ENCODE results near the gene PCK2. TPM values are rescaled to one million over a fixed set of nuclear protein-coding genes. Genes with fewer than 3 reads are reported as not detected.
A peak's percentile ranks its signal among the peaks of the same experiment; 100 is the strongest.

PCK2 gene
- total RNA-seq, 2 experiments from 2014 or later: 90.3 to 93.1 TPM

DNA sequence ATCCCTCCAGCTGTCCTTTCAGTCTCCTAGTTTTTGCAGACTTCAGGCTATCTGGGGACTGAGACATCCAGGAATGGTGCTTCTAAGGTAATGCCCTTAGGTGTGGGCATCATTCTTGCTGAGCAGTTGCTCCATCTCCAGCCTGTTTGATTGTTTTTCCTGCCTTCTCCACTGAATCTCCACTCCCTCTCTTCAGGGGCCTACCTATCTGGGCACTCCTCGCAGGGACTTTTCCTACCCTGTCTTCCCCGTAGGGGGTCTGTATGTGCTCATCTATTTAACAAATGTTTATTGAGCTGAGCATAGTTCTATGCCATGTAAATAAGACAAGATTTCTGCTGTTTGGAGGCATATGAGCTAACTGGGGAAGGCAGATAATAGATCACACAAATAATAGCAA is 38.9 kb downstream of the PCK2 start:
- H3K4me1 Mint-ChIP-seq (ENCODE audit: low read depth): peaks cover 38% of the 10 kb centered on the region
- ChIA-PET POLR2A (interaction anchor here (0.9 to 2.4 kb wide), 8 partner anchors 8 to 49 kb away, joined by 3 to 13 read pairs (median 4); partner anchors contain the start of genes DCAF11, EMC9, IRF9 and NRL), CTCF (interaction anchor here (0.9 to 5.3 kb wide), 5 partner anchors 8 to 28 kb away, joined by 3 to 29 read pairs (median 5); partner anchors contain the start of genes DCAF11, EMC9, IRF9 and NRL)
- TF ChIP-seq, protein P1, sequence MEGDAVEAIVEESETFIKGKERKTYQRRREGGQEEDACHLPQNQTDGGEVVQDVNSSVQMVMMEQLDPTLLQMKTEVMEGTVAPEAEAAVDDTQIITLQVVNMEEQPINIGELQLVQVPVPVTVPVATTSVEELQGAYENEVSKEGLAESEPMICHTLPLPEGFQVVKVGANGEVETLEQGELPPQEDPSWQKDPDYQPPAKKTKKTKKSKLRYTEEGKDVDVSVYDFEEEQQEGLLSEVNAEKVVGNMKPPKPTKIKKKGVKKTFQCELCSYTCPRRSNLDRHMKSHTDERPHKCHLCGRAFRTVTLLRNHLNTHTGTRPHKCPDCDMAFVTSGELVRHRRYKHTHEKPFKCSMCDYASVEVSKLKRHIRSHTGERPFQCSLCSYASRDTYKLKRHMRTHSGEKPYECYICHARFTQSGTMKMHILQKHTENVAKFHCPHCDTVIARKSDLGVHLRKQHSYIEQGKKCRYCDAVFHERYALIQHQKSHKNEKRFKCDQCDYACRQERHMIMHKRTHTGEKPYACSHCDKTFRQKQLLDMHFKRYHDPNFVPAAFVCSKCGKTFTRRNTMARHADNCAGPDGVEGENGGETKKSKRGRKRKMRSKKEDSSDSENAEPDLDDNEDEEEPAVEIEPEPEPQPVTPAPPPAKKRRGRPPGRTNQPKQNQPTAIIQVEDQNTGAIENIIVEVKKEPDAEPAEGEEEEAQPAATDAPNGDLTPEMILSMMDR (IDR thresholded peaks at IDR 0.05): no peak
- peak overlapping the region; percentile 46 for H3K4me3 Mint-ChIP-seq
- H3K27me3 Mint-ChIP-seq: no peaks in the 10 kb centered on the region
- peaks cover 16% of the 10 kb centered on the region for H3K36me3 Mint-ChIP-seq (ENCODE audit: low read depth)
- DNase-seq (no peak), ATAC-seq (no peak)
- intact Hi-C loops (cut with micrococcal nuclease): no loop called here
- no peaks in the 10 kb centered on the region for H3K9me3 Mint-ChIP-seq
- H3K27ac Mint-ChIP-seq: peak overlapping the region; percentile 91

DNA sequence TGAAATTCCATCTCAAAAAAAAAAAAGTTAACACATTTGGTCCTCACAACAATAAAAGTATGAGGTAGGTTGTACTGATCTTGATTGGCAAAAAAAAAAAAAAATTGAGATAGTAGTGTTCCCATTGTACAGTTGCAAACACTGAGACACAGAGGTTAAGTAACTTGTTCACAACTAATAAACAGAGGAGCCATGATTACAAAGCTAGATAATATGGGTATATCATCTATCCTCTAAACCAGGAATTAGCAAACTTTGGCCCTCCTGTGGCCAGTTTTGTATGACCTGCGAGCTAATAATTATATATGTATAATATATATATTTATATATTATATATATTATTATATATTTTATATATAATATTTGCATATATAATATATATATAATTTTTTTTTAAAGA is 39.6 kb downstream of the PCK2 start:
- ChIA-PET CTCF (interaction anchor here (1.1 to 5.3 kb wide), 3 partner anchors 18 to 39 kb away, joined by 3 to 29 read pairs (median 21); partner anchors contain the start of genes DCAF11, IRF9 and NRL), POLR2A (interaction anchor here (0.6 to 5.8 kb wide), 6 partner anchors 7 to 61 kb away, joined by 3 to 30 read pairs (median 5); partner anchors contain the start of genes DCAF11, EMC9, NRL and RNF31)
- peaks cover 24% of the 10 kb centered on the region for H3K36me3 Mint-ChIP-seq (ENCODE audit: low read depth)
- H3K4me1 Mint-ChIP-seq (ENCODE audit: low read depth): peaks cover 45% of the 10 kb centered on the region
- no peaks in the 10 kb centered on the region for H3K9me3 Mint-ChIP-seq
- intact Hi-C loops (cut with micrococcal nuclease): no loop called here
- no peaks in the 10 kb centered on the region for H3K27me3 Mint-ChIP-seq
- peak overlapping the region; percentile 8 for H3K4me3 Mint-ChIP-seq
- no peak overlapping the region for H3K27ac Mint-ChIP-seq
- DNase-seq (no peak), ATAC-seq (no peak)
- TF ChIP-seq, protein P1 (IDR thresholded peaks at IDR 0.05): no peak

DNA sequence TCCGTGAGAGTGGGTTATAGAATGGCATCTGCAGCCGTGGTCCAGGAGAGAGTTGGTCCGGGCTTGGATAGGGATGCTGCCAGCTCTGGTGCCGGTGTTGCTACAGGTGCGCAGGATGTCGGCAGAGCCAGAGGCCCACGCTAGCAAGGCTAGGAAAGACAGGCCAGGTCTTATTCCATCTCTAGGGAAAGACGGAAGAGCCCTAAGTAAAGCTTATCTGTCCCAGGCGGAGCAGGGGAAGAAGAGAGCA is 41.4 kb downstream of the PCK2 start:
- DNase-seq: peak; percentile 28
- Mint-ChIP-seq H3K27me3 (no peaks in the 10 kb centered on the region), H3K9me3 (no peaks in the 10 kb centered on the region), H3K4me1 (ENCODE audit: low read depth) (peaks cover 58% of the 10 kb centered on the region), H3K27ac (peak overlapping the region; percentile 91), H3K4me3 (peak overlapping the region; percentile 97), H3K36me3 (ENCODE audit: low read depth) (peaks cover 41% of the 10 kb centered on the region)
- CTCF ChIA-PET: interaction anchor here (0.6 to 5.3 kb wide), 9 partner anchors 11 to 173 kb away, joined by 3 to 29 read pairs (median 5); partner anchors contain the start of genes DCAF11, IRF9, NRL and PSME2
- TF ChIP-seq, protein P1 (IDR thresholded peaks at IDR 0.05): no peak
- no peak for ATAC-seq
- POLR2A ChIA-PET: interaction anchor here (0.9 to 5.8 kb wide), 14 partner anchors 11 to 77 kb away, joined by 3 to 53 read pairs (median 9); partner anchors contain the start of genes DCAF11, IPO4, IRF9 and NRL
- intact Hi-C loops (cut with micrococcal nuclease): no loop called here

DNA sequence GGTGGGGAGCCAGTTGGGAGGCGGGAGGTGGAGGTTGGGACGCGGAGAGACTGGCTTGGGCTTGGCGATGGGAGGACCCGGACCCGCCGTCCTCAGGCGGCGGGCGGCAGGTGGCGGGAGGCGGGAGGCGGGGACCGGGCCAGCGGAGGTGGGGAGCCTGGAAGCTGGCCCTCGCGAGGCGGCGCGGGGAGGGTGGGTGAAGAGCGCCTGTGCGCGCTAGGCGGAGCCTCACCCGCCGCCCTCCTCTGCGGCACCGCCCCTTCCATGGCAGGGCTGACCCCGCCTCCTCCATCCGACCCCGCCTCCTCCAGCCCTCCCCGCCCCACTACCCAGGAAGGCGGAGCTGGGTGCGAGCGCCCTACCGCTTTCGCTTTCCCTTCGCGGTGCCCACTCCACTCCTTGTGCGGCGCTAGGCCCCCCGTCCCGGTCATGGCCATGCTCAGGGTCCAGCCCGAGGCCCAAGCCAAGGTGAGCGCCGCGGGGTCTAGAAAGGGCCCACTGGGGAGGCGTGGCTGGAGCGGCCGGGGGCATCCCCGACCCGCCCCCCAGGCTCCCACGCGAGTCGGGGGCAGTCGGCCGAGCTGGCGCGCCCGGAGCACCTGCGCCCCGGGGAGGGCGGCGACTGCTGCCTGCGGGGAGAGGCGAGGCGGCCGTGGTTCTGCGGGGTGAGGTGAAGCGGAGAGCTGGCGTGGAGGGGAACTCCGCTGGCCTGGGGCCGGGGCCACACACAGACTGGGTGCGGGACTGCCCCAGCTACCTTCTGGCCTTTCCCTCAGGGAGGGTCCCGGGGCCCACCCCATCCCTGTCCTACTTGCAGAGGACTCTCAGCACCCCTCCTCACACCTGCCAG is 41.9 kb downstream of the PCK2 start, which contains the start of gene PSME1:
TSS of gene PSME1 (plus strand) at position 361 of the 850 bp plus-strand sequence. CDS start at position 430, 69 bp downstream.
- no peaks in the 10 kb centered on the region for H3K27me3 Mint-ChIP-seq
- peak; percentile 97 for ATAC-seq
- peaks cover 56% of the 10 kb centered on the region for H3K4me1 Mint-ChIP-seq (ENCODE audit: low read depth)
- peaks cover 47% of the 10 kb centered on the region for H3K36me3 Mint-ChIP-seq (ENCODE audit: low read depth)
- TF ChIP-seq, protein P1 (IDR thresholded peaks at IDR 0.05): no peak
- DNase-seq: peak; percentile 96
- peak within 1 kb of the TSS; percentile 97 for H3K4me3 Mint-ChIP-seq
- ChIA-PET POLR2A (interaction anchor here (0.9 to 5.8 kb wide), 17 partner anchors 11 to 78 kb away, joined by 3 to 53 read pairs (median 6); partner anchors contain the start of genes CHMP4A, DCAF11, IPO4 and IRF9), CTCF (interaction anchor here (0.6 to 5.3 kb wide), 11 partner anchors 10 to 172 kb away, joined by 3 to 29 read pairs (median 5); partner anchors contain the start of genes DCAF11, IRF9, NRL and PSME2)
- peak within 1 kb of the TSS; percentile 92 for H3K27ac Mint-ChIP-seq
- intact Hi-C loops (cut with micrococcal nuclease): no loop called here
- no peaks in the 10 kb centered on the region for H3K9me3 Mint-ChIP-seq

Measured in activated CD8-positive, alpha-beta T cell treated with anti-CD3 and anti-CD28 coated beads for 36 hours (primary cell).